Astrocyte of the cerebellum (primary cell): ENCODE results near the gene TBC1D9.

Experiments
- DNase-seq: peaks from one replicate; pipeline ENCODE4 v3.0.0-alpha.2; 2011; ENCODE audit warnings: low read depth
- H3K4me3 ChIP-seq: 2 replicates; pipeline ENCODE4 v1.5.1; 2011; ENCODE audit warnings: mild to moderate bottlenecking, low read depth, low read length, moderate library complexity
- in situ Hi-C: cut with HindIII; loops from 2 replicates; pipeline ENCODE4 v1.10.0; 2017; ENCODE audit warnings: low sequenced_read_pairs
- TF ChIP-seq, protein P1 (sequence below): IDR thresholded peaks from 2 replicates; pipeline ENCODE4 v1.5.1; 2012; ENCODE audit warnings: low read length, low read depth, moderate library complexity, mild to moderate bottlenecking; ENCODE audit errors: missing control alignments

The TBC1D9 gene

DNA sequence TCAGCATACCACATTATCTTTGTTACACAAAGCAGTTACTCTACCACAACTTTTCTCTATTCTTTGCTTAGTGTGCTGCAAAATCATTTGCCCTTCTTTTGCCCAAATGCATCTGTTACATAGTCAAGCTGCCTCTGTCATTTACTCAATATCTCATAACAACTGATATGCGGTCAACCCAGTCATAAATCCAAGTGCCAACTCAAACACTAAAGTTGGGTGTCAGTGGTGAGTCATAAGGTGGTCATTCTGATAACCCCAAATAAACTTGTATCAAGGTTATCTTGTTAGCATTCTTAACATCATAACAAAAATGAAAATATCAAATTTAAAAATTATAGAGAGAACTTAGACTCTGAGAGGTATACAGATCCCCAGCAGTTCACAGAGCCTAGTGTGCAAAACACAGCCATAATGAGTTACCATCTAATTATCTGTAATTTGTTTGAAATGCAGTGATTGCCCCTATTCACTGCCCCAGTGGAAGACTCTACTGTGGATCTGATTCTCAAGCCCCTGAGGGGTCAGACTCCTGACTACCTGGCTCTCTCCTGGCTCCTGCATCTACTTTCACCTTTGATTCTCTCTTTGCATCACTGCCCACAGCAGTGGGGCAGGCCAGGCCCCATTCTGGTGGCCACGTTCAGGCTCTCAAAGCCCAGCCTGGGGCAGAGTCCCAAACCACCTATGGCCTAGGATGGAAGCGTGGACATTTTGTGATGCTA is 29.2 kb downstream of the TBC1D9 start:
- H3K4me3 ChIP-seq = no peak overlapping the region
- no peak for DNase-seq
- TF ChIP-seq, protein P1, sequence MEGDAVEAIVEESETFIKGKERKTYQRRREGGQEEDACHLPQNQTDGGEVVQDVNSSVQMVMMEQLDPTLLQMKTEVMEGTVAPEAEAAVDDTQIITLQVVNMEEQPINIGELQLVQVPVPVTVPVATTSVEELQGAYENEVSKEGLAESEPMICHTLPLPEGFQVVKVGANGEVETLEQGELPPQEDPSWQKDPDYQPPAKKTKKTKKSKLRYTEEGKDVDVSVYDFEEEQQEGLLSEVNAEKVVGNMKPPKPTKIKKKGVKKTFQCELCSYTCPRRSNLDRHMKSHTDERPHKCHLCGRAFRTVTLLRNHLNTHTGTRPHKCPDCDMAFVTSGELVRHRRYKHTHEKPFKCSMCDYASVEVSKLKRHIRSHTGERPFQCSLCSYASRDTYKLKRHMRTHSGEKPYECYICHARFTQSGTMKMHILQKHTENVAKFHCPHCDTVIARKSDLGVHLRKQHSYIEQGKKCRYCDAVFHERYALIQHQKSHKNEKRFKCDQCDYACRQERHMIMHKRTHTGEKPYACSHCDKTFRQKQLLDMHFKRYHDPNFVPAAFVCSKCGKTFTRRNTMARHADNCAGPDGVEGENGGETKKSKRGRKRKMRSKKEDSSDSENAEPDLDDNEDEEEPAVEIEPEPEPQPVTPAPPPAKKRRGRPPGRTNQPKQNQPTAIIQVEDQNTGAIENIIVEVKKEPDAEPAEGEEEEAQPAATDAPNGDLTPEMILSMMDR = no peak
- in situ Hi-C loops = no loop called here

- no peak overlapping the region for H3K4me3 ChIP-seq
- TF ChIP-seq, protein P1 = no peak
- DNase-seq = no peak
- in situ Hi-C loops = no loop called here
Observed at GRCh38 chr4:140725556-140725955, 30.6 kb downstream of the TBC1D9 start.

GRCh38 chr4:140724760-140725159 is 31.4 kb downstream of the TBC1D9 start:
- no peak for DNase-seq
- TF ChIP-seq, protein P1 = no peak
- H3K4me3 ChIP-seq = no peak overlapping the region
- in situ Hi-C loops = no loop called here

DNA sequence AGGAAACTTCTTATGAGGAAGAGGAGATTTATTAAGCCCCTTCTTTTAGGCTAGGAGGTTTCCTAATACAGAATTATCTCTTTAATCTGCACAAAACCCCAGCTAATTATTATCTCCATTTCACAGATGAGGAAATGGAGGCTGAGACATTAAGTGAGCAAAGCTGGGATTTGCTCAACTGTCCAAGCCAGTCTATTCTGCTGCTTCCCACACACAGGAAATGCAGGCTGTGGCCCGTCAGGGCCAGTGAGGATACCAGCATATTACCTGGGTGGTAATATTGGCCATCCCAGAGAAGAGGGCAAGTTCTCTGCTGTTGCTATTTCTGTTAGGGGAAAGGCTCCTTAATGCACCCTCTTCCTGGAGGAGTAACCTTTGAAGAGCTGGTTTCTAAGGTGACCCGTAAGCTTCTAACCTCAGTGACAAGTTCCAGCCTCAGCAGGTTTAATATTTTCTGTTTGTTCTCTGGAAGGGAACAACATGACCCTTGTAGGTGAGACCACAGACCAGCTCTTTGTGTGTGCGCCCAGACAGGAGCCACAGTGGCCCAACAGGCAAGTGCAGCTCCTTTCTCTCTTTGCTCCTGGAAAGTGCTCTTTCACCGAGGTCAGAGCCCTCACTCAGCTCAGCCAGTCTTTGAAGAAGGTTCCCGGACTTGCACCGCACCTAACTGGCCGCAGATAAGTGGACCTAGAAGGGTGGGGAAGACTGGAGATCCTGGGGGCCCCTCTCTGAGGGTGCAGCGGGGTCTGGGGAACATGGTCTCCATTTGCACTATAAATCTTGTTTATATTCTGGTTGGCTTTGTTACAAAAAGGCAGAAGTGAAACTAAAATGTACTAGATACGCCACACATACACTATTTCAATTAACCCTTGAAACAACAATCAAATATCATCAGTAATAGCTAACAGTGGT is 35.5 kb downstream of the TBC1D9 start:
- no peak overlapping the region for H3K4me3 ChIP-seq
- DNase-seq = no peak
- in situ Hi-C loops = no loop called here
- TF ChIP-seq, protein P1 = no peak

- TF ChIP-seq, protein P1 = no peak
- DNase-seq = no peak
- H3K4me3 ChIP-seq = no peak overlapping the region
- in situ Hi-C loops = no loop called here
Observed at GRCh38 chr4:140719686-140720085, 36.5 kb downstream of the TBC1D9 start.

- H3K4me3 ChIP-seq = no peak overlapping the region
- DNase-seq = no peak
- TF ChIP-seq, protein P1 = no peak
- in situ Hi-C loops = no loop called here
Observed at GRCh38 chr4:140719022-140719421, 37.2 kb downstream of the TBC1D9 start.
